Measurements from ENCODE around the gene CBR3.

CBR3 gene

GRCh38 chr21:36185523-36185922 lies 50.6 kb downstream of the CBR3 start:
- DNase-seq (ENCODE audit: low spot score): no peak

DNA sequence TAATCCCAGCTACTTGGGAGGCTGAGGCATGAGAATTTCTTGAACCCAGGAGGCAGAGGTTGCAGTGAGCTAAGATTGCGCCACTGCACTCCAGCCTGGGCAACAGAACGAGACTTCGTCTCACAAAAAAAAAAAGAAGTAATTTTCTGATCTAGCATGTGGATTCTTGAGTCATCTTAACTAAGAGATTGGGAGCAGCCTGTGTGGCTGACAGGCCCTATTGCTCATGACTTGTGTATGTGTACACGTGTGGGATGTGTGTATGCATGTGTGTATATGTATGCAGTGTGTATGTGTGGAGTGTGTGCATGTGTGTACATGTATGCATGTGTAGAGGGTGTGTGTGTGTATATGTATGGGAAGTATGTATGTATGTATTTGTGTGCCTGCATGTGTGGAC lies 51.2 kb downstream of the CBR3 start:
- no peak for DNase-seq (ENCODE audit: low spot score)

DNA sequence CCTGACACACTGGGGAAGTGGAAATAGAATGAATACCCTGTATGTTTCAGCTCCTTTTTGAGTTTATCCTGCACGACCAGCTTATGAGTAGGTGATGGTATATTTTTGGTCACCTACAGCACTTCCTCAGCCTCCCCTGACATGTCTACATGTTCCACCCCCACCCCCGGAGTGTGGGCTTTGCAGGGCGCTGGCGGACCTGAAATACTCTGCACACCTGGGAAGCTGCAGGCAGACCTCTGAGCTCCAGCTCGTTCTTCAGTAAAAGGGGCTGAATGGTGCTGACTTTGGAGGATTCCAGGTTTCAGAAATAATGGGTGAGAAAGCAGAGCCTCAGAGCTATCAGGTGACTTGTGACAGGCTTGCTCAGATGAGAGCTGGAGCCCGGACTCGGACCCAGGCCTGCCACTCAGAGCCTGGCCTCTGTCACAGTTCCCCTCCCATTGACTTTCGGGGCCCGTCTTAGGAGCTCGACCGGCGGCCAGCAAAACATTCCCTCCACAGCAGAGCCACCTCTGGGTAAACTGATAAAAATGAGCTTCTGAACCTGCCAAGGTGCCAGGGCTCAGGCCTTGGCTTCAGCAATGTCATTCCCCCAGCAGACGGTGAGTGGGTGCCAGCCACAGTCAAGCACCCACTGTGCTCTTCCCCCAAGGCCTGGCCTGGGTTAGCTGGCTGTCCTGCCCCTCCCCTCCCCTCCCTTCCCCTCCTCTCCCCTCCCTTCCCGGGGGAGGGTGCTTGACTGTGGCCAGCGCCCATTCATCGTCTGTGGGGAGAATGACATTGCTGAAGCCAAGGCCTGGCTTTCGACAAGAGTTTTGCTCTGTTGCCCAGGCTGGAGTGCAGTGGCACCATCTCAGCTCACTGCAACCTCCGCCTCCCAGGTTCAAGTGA lies 51.9 kb downstream of the CBR3 start:
- DNase-seq (ENCODE audit: low spot score): no peak

GRCh38 chr21:36188081-36188681 lies 53.3 kb downstream of the CBR3 start:
- DNase-seq (ENCODE audit: low spot score): no peak

GRCh38 chr21:36188937-36189336 lies 54.1 kb downstream of the CBR3 start:
- no peak for DNase-seq (ENCODE audit: low spot score)

DNA sequence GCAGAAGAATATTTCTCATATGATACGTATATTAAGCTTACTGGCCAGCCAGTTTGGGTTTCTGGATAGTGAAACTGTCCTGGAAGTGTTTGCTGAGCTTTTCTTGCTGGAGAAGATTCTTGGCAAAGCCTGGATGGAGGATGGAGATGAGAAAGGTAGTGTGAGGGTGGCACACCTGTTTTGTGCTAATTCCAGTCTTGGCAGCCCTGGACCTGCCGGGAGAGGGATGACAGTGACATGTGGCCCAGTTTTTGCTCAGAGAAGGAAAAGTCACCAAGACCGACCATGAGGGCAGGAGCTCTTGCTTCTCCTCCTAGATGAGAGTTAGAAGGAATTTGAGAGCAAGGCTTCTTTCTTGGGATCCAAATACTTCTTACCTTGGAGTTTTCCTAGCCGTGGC lies 55.9 kb downstream of the CBR3 start:
- DNase-seq (ENCODE audit: low spot score): no peak

- DNase-seq (ENCODE audit: low spot score): no peak
These were observed 58.3 kb downstream of the CBR3 start for GRCh38 chr21:36193200-36193599.

- no peak for DNase-seq (ENCODE audit: low spot score)
These were observed 59.1 kb downstream of the CBR3 start for GRCh38 chr21:36194024-36194423.

DNA sequence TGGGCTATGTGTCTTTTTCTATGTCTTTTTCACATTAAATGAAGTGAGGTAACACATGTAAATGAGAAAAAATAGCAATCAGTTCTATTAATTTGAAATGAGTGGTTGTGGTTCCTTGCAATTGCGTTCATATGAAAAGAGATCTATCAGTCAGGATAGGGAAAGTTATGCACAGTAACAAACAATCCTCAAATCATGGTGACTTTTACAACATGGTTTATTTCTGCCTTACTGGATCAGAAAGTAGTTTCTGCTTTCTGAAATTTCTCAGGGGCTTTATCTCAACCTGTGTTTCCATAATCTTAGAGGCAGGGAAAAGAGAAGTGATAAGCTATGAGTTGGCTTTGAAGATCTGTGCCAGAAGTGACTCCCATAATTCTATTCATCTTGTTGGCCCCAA lies 60.7 kb downstream of the CBR3 start:
- no peak for DNase-seq (ENCODE audit: low spot score)

Data from AG08396 (cell line).